Measurements from ENCODE around the gene AASS.

The AASS gene

GRCh38 chr7:122118757-122119156 lies 25.3 kb downstream of the AASS start:
- no peak for DNase-seq (ENCODE audit: low spot score)

- DNase-seq (ENCODE audit: low spot score), result no peak
These were observed 41.0 kb downstream of the AASS start for GRCh38 chr7:122103064-122103463.

GRCh38 chr7:122100021-122100420 lies 44.0 kb downstream of the AASS start:
- no peak for DNase-seq (ENCODE audit: low spot score)

GRCh38 chr7:122095642-122096041 lies 48.4 kb downstream of the AASS start:
- DNase-seq (ENCODE audit: low spot score), result no peak

GRCh38 chr7:122094549-122094948 lies 49.5 kb downstream of the AASS start:
- no peak for DNase-seq (ENCODE audit: low spot score)

- peak; percentile 72 for DNase-seq (ENCODE audit: low spot score)
These were observed 50.9 kb downstream of the AASS start for GRCh38 chr7:122092964-122093797.

GRCh38 chr7:122082670-122083069 lies 61.4 kb downstream of the AASS start:
- DNase-seq (ENCODE audit: low spot score), result no peak

- no peak for DNase-seq (ENCODE audit: low spot score)
These were observed 61.9 kb downstream of the AASS start for GRCh38 chr7:122082160-122082559.

- no peak for DNase-seq (ENCODE audit: low spot score)
These were observed 70.4 kb downstream of the AASS start for GRCh38 chr7:122073635-122074034.

GRCh38 chr7:122072924-122073599 lies 71.0 kb downstream of the AASS start:
- no peak for DNase-seq (ENCODE audit: low spot score)

- DNase-seq (ENCODE audit: low spot score), result no peak
These were observed 71.8 kb downstream of the AASS start for GRCh38 chr7:122072272-122072671.

GRCh38 chr7:122070834-122071233 lies 73.2 kb downstream of the AASS start:
- no peak for DNase-seq (ENCODE audit: low spot score)

GRCh38 chr7:122070062-122070461 lies 74.0 kb downstream of the AASS start:
- no peak for DNase-seq (ENCODE audit: low spot score)

- no peak for DNase-seq (ENCODE audit: low spot score)
These were observed 75.0 kb downstream of the AASS start for GRCh38 chr7:122068999-122069398.

GRCh38 chr7:122068046-122068445 lies 76.0 kb downstream of the AASS start:
- DNase-seq (ENCODE audit: low spot score), result no peak

GRCh38 chr7:122067077-122067476 lies 77.0 kb downstream of the AASS start:
- no peak for DNase-seq (ENCODE audit: low spot score)

- DNase-seq (ENCODE audit: low spot score), result no peak
These were observed 79.1 kb downstream of the AASS start for GRCh38 chr7:122064971-122065370.

GRCh38 chr7:122063146-122063545 lies 80.9 kb downstream of the AASS start:
- no peak for DNase-seq (ENCODE audit: low spot score)

GRCh38 chr7:122059542-122059941 lies 84.5 kb downstream of the AASS start:
- no peak for DNase-seq (ENCODE audit: low spot score)

- no peak for DNase-seq (ENCODE audit: low spot score)
These were observed 87.1 kb downstream of the AASS start for GRCh38 chr7:122056977-122057376.

GRCh38 chr7:122055073-122055472 lies 89.0 kb downstream of the AASS start:
- no peak for DNase-seq (ENCODE audit: low spot score)

GRCh38 chr7:122054393-122054792 lies 89.7 kb downstream of the AASS start:
- DNase-seq (ENCODE audit: low spot score), result no peak

GRCh38 chr7:122046402-122046801 lies 97.6 kb downstream of the AASS start:
- DNase-seq (ENCODE audit: low spot score), result no peak

- DNase-seq (ENCODE audit: low spot score), result no peak
These were observed 103.9 kb downstream of the AASS start for GRCh38 chr7:122040147-122040546.

Data from AG08395 (cell line).